GM18868 (cell line): ENCODE measurements around the gene BCL2L2.
A peak's percentile ranks its signal among the peaks of the same experiment; 100 is the strongest.
"Not testable (repeated sequence)": the region's sequence is repeated elsewhere in the genome, so short reads cannot be mapped to it uniquely, and the experiment has no call there.

Source experiments
- ATAC-seq: cut with Tn5 transposase; IDR thresholded peaks from one replicate; pipeline ENCODE4 v1.9.1; 2021; ENCODE audit warnings: mild to moderate bottlenecking, moderate library complexity; ENCODE audit not compliant: unreplicated experiment

The BCL2L2 gene

GRCh38 chr14:23306412-23307145 is at the start of gene BCL2L2:
Gene BCL2L2, plus strand, starts transcription at chr14:23306833. Its CDS starts 935 bp downstream, at chr14:23307768.
- ATAC-seq: peak; percentile 23

GRCh38 chr14:23258256-23258655 is 48.4 kb upstream of the BCL2L2 start:
- ATAC-seq: no peak

- no peak for ATAC-seq
Observed at GRCh38 chr14:23259426-23259825, 47.2 kb upstream of the BCL2L2 start.

GRCh38 chr14:23260849-23261248 is 45.8 kb upstream of the BCL2L2 start:
- not testable (repeated sequence) for ATAC-seq

- ATAC-seq: no peak
Observed at GRCh38 chr14:23269193-23269592, 37.4 kb upstream of the BCL2L2 start.

- no peak for ATAC-seq
Observed at GRCh38 chr14:23275412-23275811, 31.2 kb upstream of the BCL2L2 start.

- no peak for ATAC-seq
Observed at GRCh38 chr14:23277189-23277588, 29.4 kb upstream of the BCL2L2 start.

- not testable (repeated sequence) for ATAC-seq
Observed at GRCh38 chr14:23277928-23278327, 28.7 kb upstream of the BCL2L2 start.

GRCh38 chr14:23281247-23281646 is 25.4 kb upstream of the BCL2L2 start:
- ATAC-seq: no peak

- ATAC-seq: no peak
Observed at GRCh38 chr14:23284654-23285529, 21.7 kb upstream of the BCL2L2 start.

- peak; percentile 31 for ATAC-seq
Observed at GRCh38 chr14:23285530-23286019, 21.1 kb upstream of the BCL2L2 start.

- ATAC-seq: peak; percentile 98
Observed at GRCh38 chr14:23286020-23286901, 20.4 kb upstream of the BCL2L2 start, which contains the start of gene HOMEZ. Gene HOMEZ, minus strand, starts transcription at chr14:23286132. Its CDS starts 180 bp downstream, at chr14:23285952.

GRCh38 chr14:23286902-23287479 is 19.6 kb upstream of the BCL2L2 start:
- no peak for ATAC-seq

- peak; percentile 56 for ATAC-seq
Observed at GRCh38 chr14:23294734-23295561, 11.7 kb upstream of the BCL2L2 start.

GRCh38 chr14:23296012-23296777 is 10.4 kb upstream of the BCL2L2 start:
- no peak for ATAC-seq

GRCh38 chr14:23297096-23297495 is 9.5 kb upstream of the BCL2L2 start:
- ATAC-seq: no peak

GRCh38 chr14:23297611-23298277 is 8.9 kb upstream of the BCL2L2 start:
- ATAC-seq: no peak
